ENCODE data around the gene PTP4A1. TPM values are rescaled to one million over a fixed set of nuclear protein-coding genes. Genes with fewer than 3 reads are reported as not detected.
A peak's percentile ranks its signal among the peaks of the same experiment; 100 is the strongest.

Gene PTP4A1
- total and polyA plus RNA-seq, 2 of the 13 experiments (the other 11 are each of a cell fraction or from before 2014, with no cell fraction given): 141 to 376 TPM

DNA sequence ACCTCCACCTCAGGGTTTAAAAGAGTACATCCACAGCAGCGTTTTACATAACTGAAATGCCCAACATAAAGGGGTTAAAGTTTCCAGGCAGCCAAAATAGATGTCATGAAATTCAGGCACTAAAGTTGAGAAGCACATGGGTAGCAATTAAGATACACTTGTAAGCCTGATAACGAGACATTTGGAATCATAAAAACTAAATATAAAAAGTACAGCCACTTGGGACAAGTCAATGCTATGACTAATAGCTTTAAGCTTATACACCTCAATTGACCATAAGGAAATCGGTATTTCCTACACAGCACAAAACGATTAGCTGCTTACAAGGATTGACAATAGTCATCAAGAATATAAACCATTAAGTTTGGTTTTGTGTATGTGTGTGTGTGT, 11.8 kb downstream of the PTP4A1 start (continued):
- TF ChIP-seq MIER3 (CRISPR knock-in tag; IDR thresholded peaks at IDR 0.05; ENCODE audit: borderline replicate concordance) (0 out of 2 replicates have a peak, but pooled peaks have one; percentile 30), BRD4 (CRISPR knock-in tag; IDR thresholded peaks at IDR 0.05) (no peak), MIXL1 (CRISPR knock-in tag; IDR thresholded peaks at IDR 0.05) (0 out of 2 replicates have a peak, but pooled peaks have one; percentile 21), HNRNPUL1 (IDR thresholded peaks at IDR 0.05; ENCODE audit: low read depth, low read length) (no peak), PHF21A (CRISPR knock-in tag; IDR thresholded peaks at IDR 0.05) (no peak), SP4 (CRISPR knock-in tag; IDR thresholded peaks at IDR 0.05) (no peak), ZFP90 (CRISPR knock-in tag; IDR thresholded peaks at IDR 0.05; ENCODE audit: borderline replicate concordance) (no peak), AGO2 (optimal IDR thresholded peaks at IDR 0.05; ENCODE audit: low read depth, low read length) (peak; percentile 61), ZNF782 (CRISPR knock-in tag; IDR thresholded peaks at IDR 0.05; ENCODE audit: borderline replicate concordance) (no peak), FOXP4 (CRISPR knock-in tag; IDR thresholded peaks at IDR 0.05) (no peak), HDAC2 (CRISPR knock-in tag; IDR thresholded peaks at IDR 0.05) (no peak), CREBL2 (CRISPR knock-in tag; IDR thresholded peaks at IDR 0.05; ENCODE audit: borderline replicate concordance) (no peak), NCOA5 (CRISPR knock-in tag; IDR thresholded peaks at IDR 0.05) (no peak), ZNF572 (CRISPR knock-in tag; IDR thresholded peaks at IDR 0.05) (no peak), ZNF652 (CRISPR knock-in tag; IDR thresholded peaks at IDR 0.05; ENCODE audit: borderline replicate concordance, low read depth) (peak; percentile 80), PITX1 (CRISPR knock-in tag; IDR thresholded peaks at IDR 0.05) (no peak), NR2F6 (IDR thresholded peaks at IDR 0.05) (no peak), NR2F6 (CRISPR knock-in tag; IDR thresholded peaks at IDR 0.05) (no peak), MED8 (CRISPR knock-in tag; IDR thresholded peaks at IDR 0.05; ENCODE audit: insufficient replicate concordance) (no peak), POLR2A (IDR thresholded peaks at IDR 0.05; ENCODE audit: insufficient read depth in 1 of 2, low read depth in 2 of 2, low read length in 2 of 2) (peak in 1 of 2 experiments; percentile 65; a peak in 1 of 4 replicates), POLR2G (IDR thresholded peaks at IDR 0.05; ENCODE audit: low read depth, low read length) (peak; percentile 66), POLR2AphosphoS2 (IDR thresholded peaks at IDR 0.05; ENCODE audit: low read depth, low read length) (peak; percentile 89; the same call in 1 of the 2 replicates), ZNF460 (CRISPR knock-in tag; IDR thresholded peaks at IDR 0.05; ENCODE audit: borderline replicate concordance) (no peak)
- TF ChIP-seq, protein P1, sequence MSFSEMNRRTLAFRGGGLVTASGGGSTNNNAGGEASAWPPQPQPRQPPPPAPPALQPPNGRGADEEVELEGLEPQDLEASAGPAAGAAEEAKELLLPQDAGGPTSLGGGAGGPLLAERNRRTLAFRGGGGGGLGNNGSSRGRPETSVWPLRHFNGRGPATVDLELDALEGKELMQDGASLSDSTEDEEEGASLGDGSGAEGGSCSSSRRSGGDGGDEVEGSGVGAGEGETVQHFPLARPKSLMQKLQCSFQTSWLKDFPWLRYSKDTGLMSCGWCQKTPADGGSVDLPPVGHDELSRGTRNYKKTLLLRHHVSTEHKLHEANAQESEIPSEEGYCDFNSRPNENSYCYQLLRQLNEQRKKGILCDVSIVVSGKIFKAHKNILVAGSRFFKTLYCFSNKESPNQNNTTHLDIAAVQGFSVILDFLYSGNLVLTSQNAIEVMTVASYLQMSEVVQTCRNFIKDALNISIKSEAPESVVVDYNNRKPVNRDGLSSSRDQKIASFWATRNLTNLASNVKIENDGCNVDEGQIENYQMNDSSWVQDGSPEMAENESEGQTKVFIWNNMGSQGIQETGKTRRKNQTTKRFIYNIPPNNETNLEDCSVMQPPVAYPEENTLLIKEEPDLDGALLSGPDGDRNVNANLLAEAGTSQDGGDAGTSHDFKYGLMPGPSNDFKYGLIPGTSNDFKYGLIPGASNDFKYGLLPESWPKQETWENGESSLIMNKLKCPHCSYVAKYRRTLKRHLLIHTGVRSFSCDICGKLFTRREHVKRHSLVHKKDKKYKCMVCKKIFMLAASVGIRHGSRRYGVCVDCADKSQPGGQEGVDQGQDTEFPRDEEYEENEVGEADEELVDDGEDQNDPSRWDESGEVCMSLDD (CRISPR knock-in tag; IDR thresholded peaks at IDR 0.05; ENCODE audit: borderline replicate concordance): no peak
